IMR-90 (cell line): ENCODE results near the gene KIRREL1.

ENCODE experiments used
- BHLHE40 ChIP-seq: fragments of 150-350 bp; IDR thresholded peaks from 2 replicates; pipeline ENCODE4 v1.6.1; 2016; ENCODE audit warnings: mild to moderate bottlenecking, low read depth, low read length
- CEBPB ChIP-seq: IDR thresholded peaks from 2 replicates; pipeline ENCODE4 v1.6.1; 2012; ENCODE audit warnings: low read depth, low read length, improper control_type of control experiment
- CTCF ChIP-seq: conservative IDR thresholded peaks from 2 replicates; pipeline ENCODE4 v1.5.1; 2012; ENCODE audit warnings: mild to moderate bottlenecking, low read depth, low read length, improper control_type of control experiment
- ELK1 ChIP-seq: fragments of 150-350 bp; IDR thresholded peaks from 2 replicates; pipeline ENCODE4 v1.6.1; 2016; ENCODE audit warnings: low read depth, mild to moderate bottlenecking, low read length, moderate library complexity, borderline replicate concordance
- MXI1 ChIP-seq: IDR thresholded peaks from 2 replicates; pipeline ENCODE4 v1.6.1; 2012; ENCODE audit warnings: low read depth, mild to moderate bottlenecking, low read length, moderate library complexity, borderline replicate concordance
- POLR2A ChIP-seq: IDR thresholded peaks from 2 replicates; pipeline ENCODE4 v1.6.1; 2012; ENCODE audit warnings: mild to moderate bottlenecking, low read depth, low read length
- RAD21 ChIP-seq: IDR thresholded peaks from 2 replicates; pipeline ENCODE4 v1.6.1; 2012; ENCODE audit warnings: low read length, improper control_type of control experiment
- TF ChIP-seq, protein P1 (sequence below): fragments of 150-350 bp; IDR thresholded peaks from 2 replicates; pipeline ENCODE4 v1.6.1; 2017; ENCODE audit warnings: mild to moderate bottlenecking, antibody characterized with exemption, low read length, low read depth

GRCh38 chr1:158101927-158102326, 108.5 kb downstream of the KIRREL1 start:
- TF ChIP-seq CTCF = no peak
- TF ChIP-seq, protein P1, sequence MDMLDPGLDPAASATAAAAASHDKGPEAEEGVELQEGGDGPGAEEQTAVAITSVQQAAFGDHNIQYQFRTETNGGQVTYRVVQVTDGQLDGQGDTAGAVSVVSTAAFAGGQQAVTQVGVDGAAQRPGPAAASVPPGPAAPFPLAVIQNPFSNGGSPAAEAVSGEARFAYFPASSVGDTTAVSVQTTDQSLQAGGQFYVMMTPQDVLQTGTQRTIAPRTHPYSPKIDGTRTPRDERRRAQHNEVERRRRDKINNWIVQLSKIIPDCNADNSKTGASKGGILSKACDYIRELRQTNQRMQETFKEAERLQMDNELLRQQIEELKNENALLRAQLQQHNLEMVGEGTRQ = no peak
- no peak for TF ChIP-seq ELK1
- no peak for TF ChIP-seq POLR2A
- peak; percentile 78 for TF ChIP-seq BHLHE40
- no peak for TF ChIP-seq MXI1
- no peak for TF ChIP-seq RAD21
- TF ChIP-seq CEBPB = no peak
